Stromal cell of bone marrow (primary cell): ENCODE data around the gene PHF14.
A peak's percentile ranks its signal among the peaks of the same experiment; 100 is the strongest.
"Not testable (repeated sequence)": the region's sequence is repeated elsewhere in the genome, so short reads cannot be mapped to it uniquely, and the experiment has no call there.

Experiments
- DNase-seq: peaks from one replicate; pipeline ENCODE4 v3.0.0-alpha.2; 2012; ENCODE audit warnings: low read depth

PHF14 gene, protein sequence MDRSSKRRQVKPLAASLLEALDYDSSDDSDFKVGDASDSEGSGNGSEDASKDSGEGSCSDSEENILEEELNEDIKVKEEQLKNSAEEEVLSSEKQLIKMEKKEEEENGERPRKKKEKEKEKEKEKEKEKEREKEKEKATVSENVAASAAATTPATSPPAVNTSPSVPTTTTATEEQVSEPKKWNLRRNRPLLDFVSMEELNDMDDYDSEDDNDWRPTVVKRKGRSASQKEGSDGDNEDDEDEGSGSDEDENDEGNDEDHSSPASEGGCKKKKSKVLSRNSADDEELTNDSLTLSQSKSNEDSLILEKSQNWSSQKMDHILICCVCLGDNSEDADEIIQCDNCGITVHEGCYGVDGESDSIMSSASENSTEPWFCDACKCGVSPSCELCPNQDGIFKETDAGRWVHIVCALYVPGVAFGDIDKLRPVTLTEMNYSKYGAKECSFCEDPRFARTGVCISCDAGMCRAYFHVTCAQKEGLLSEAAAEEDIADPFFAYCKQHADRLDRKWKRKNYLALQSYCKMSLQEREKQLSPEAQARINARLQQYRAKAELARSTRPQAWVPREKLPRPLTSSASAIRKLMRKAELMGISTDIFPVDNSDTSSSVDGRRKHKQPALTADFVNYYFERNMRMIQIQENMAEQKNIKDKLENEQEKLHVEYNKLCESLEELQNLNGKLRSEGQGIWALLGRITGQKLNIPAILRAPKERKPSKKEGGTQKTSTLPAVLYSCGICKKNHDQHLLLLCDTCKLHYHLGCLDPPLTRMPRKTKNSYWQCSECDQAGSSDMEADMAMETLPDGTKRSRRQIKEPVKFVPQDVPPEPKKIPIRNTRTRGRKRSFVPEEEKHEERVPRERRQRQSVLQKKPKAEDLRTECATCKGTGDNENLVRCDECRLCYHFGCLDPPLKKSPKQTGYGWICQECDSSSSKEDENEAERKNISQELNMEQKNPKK

GRCh38 chr7:10973061-10973941 lies at the start of gene PHF14:
Gene PHF14, plus strand, starts transcription at chr7:10973872. Its CDS starts 452 bp downstream, at chr7:10974324.
- peak; percentile 92 for DNase-seq

- DNase-seq = no peak
Measured at GRCh38 chr7:10924370-10924769, 49.3 kb upstream of the PHF14 start.

DNA sequence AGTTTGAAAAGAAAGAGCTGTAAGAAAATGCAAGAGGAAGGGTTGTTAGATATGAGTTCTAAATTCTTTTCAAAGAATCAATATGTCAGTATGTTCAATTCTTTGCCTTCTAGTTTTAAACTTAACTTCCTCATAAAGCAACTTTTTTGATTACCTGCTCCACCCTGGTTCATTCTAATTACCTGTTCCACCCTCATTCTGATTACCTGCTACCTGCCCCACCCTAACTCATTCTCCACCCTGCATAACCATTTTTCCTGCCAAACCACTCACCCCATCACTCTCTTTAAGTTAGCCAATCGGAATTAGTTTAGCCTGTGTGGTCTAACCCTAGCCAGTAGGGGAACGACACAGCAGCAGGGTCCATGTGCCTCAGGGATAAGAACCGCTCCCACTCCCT lies 45.5 kb upstream of the PHF14 start:
- DNase-seq = not testable (repeated sequence)

DNA sequence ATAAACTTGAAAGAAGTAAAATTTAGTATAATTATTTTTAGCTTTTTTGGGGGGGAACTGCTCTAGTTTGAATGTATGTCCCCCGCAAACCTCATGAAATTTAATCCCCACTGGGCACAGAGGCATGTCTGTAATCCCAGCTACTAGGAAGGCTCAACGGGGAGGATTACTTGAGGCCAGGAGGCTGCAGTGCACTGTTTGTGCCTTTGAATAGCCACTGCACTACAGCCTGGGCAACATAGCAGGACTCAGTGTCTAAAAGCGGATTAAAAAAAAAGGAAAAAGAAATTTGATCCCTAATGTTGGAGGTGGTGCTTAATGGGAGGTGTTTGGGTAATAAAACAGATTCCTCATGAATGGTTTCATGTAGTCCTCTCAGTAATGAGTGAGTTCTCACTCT lies 43.1 kb upstream of the PHF14 start:
- no peak for DNase-seq

DNA sequence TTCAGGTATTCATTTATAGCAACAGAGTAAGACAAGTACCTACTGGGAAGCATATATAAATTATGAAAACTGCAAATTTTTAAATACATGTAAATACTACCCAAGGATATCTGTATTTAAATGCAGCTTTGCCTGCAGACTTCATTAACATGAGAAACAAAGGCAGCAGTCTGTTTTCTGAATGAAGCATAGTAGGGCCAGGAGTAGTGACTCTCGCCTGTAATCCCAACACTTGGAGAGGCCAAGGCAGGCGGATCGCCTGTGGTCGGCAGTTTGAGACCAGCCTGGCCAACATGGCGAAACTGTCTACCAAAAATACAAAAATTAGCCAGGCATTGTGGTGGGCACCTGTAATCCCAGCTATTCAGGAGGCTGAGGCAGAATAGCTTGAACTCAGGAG lies 42.5 kb upstream of the PHF14 start:
- no peak for DNase-seq

- no peak for DNase-seq
Measured at GRCh38 chr7:10934292-10934691, 39.4 kb upstream of the PHF14 start.

DNA sequence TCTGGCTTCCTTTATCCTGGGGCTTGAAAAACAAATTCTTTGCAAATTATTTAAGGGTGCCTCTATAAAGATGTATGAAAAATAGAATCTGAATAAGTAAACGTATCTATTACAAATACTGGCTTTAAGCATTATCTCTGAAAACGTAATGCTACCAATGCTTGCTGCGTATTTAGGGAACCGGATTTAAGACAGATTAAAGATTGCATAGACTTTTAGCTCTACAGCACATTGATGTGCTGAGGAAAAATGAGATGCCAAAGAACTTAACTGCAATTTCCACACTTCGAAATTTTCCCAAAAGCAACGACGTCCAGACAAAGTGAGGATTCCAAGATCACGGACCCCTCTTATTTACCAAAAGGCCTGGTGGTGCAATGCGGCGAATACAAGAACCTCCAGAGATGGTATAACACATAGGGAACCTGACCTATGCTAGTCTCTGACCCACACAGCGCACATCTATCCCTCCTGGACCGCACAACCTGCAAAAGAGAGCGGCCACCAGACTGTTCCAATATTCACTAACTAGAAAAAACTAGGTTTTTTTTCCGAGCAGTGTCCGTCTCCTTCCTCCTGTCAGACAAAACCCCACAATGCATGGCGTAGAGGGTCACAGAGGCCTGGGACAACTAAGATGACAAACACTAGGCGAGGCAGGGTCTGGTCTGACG lies 34.3 kb upstream of the PHF14 start:
- DNase-seq = no peak

DNA sequence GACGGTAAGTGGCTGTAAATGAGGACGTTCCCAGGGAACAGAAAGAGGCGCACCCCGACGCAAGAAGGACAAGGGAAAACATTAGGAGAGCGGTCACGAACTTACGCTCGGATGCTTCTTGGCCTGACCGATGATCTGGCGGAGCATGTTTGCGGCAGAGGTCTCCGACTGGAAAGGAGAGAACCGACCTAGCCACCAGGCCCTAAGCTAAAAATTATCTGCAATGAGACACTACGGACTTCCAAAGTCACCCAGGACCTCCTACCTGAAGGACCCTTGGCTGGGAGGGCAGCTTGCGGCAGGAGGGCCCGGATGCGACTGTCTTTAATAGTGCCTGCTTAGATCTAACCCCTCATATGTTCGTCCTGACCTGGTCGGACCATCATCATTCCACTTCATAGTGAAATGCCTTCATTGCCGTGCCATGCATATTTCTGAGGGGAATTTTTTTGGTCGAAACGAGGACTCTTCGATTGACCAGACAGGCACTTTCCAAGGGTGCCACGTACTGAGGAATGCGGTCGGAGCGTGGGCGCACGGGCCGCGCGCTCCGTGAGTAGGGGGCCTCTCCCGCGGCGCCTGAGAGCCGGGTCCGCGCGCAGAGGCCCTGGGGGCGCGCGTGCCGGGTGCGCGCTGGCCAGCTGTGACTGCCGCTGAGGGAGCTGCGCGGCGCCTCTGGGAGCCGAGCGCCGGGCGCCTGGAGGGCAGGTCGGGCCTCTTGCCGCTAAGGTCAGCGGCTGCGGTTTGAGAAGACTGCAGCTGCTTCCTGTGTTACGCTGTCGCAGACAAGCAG lies 33.6 kb upstream of the PHF14 start:
- peak; percentile 86 for DNase-seq

DNA sequence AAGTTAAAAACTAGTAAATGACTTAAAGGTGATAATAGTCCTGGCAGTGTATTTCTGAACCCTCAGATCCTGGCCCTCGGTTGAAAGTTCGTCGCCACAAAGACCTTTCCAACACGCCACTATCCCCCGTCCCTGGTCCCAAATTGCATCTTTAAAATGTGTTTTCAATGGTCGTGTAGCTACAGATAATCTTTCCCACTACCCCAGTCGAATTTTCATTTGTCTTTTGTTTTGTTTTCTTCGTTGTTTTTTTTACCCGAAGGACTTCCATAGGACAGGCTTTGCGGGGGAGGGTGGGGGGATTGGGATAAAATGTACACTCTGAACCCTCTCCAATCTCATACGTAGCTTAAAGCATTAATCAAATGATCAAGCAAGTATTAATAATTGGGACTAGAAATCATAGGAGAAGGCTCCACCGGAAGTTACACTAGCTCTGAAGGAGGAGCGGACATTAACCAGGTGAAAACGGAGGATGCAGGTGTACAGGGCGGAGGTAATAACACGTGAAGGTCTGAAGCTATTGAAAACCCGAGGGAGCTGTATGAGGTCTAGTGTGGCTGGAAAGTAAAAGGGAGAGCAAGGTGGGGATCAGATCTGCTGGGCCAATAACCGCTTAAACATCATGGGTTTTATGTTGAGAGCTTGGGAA lies 32.8 kb upstream of the PHF14 start:
- DNase-seq = no peak

GRCh38 chr7:10950494-10950893 lies 23.2 kb upstream of the PHF14 start:
- DNase-seq = no peak

DNA sequence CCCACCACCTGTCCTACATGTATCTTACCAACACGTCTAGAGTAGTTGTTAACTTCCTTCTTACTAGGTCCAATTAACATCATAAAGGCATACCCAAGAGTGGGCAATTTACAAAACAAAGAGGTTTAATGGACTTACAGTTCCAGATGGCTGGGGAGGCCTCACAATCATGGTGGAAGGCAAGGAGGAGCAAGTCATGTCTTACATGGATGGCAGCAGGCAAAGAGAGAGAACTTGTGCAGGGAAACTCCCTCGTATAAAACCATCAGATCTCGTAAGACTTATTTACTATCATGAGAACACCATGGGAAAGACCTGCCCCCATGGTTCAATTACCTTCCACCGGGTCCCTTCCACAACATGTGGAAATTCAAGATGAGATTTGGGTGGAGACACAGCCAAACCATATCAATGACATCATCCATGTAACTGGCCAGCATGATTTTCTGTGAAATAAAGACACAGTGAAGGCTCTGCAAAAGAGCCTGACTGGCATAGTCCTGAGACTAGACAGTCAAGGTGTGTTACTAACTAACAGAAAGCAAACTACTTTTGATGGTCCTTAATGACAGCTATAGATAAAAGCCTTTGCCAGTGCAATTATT lies 22.6 kb upstream of the PHF14 start:
- not testable (repeated sequence) for DNase-seq

DNA sequence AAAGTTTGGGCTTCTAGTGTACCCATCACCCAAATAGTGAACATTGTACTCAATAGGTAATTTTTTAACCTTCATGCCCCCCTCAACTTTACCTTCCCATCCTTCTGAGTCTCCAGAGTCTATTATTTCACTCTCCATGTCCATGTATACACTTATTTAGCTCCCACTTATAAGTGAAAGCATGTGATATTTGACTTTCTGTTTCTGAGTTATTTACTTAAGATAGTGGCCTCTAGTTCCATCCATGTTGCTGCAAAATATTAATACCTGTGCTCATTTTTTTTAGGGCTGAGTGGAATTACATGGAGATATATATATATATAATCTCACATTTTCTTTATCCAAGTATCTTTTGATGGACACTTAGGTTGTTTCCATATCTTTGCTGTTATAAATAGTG lies 21.1 kb upstream of the PHF14 start:
- no peak for DNase-seq

GRCh38 chr7:10953078-10953750 lies 20.5 kb upstream of the PHF14 start:
- DNase-seq = not testable (repeated sequence)

- no peak for DNase-seq
Measured at GRCh38 chr7:10956528-10956927, 17.1 kb upstream of the PHF14 start.

DNA sequence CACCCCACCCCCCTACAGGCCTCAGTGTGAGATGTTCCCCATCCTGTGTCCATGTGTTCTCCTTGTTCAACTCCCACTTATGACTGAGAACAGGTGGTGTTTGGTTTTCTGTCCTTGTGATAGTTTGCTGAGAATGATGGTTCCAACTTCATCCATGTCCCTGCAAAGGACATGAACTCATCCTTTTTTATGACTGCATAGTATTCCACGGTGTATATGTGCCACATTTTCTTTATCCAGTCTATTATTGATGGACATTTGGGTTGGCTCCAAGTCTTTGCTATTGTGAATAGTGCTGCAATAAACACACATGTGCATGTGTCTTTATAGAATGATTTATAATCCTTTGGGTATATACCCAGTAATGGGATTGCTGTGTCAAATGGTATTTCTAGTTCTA lies 13.4 kb upstream of the PHF14 start:
- not testable (repeated sequence) for DNase-seq

- DNase-seq = not testable (repeated sequence)
Measured at GRCh38 chr7:10965016-10965415, 8.7 kb upstream of the PHF14 start.

GRCh38 chr7:10972174-10972573 lies 1.5 kb upstream of the PHF14 start:
- no peak for DNase-seq

DNA sequence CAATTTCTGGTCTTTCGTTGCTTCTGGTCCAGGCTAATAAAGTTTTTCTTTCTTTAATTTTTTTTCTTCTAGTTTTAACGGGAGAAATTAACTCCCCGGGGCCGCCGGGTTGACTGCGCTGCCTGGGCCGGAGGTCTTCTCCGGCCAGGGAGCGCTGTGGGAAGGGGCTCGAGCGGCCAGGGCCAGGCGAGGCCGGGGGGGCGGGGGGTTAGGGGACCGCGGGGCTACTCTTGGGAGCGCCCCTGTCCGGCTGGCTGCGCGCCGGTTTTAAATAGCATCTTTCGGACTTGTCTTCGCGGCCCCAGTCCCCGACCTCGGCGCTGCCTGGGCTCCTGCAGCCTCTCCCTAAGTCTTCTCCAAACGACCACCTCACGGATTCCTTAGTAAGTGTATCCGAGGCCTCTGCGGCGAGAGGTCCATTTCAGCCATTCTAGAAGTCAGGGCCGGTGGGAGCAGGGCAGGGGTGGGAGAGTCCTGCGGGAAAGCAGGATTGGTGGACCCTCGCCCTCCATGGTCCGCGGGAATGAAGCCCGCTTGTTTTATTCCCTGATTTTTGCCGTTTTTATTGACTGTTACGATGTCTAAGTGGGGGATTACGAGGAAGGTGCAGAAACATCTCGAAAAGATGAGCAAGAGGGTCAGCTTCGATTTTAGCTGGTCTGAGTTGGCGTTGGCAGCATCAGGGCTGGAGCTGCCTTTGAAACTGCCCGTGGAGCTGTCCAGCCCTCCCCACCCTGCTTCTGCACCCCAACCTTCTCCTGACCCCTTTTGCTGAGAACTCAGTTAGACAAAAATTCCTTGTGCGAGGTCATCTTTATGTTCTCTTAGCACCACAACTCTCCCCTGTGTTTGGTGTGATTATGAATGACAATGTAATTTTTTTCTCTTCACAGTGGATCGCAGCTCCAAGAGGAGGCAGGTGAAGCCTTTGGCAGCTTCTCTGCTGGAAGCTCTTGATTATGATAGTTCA lies 555 bp downstream of the PHF14 start:
- peak; percentile 17 for DNase-seq
